ENCODE results near the gene FAF2.
"Not testable (repeated sequence)": the region's sequence is repeated elsewhere in the genome, so short reads cannot be mapped to it uniquely, and the experiment has no call there.

The FAF2 gene

DNA sequence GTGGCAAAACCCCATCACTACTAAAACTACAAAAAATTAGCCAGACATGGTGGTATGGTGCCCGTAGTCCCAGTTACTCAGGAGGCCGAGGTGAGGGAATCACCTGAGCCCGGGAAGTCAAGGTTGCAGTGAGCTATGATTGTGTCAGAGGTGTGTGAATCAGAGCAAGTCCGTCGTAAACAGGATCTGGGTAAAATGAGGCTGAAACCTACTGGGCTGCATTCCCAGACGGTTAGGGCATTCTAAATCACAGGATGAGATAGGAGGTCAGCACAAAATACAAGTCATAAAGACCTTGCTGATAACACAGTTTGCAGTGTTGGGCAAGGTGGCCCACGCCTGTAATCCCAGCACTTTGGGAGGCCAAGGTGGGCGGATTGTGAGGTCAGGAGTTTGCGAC, 29.9 kb upstream of the FAF2 start:
- DNase-seq (ENCODE audit: low read depth): no peak

DNA sequence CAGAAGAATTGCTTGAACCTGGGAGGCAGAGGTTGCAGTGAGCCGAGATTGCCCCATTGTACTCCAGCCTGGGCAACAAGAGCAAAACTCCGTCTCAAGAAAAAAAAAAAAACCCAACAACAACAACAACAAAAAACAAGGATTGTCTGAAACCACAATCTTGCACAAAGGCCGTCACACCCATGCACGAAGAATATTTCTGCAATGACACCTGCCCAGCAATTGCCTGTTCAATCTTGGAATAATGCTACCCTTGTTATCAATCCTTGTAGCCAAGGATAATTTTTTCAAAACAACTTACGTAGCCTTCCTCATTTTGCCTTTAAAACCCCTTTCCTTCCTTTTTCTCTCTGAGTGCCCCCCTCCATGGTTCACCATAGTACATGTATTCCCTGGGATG, 28.1 kb upstream of the FAF2 start:
- no peak for DNase-seq (ENCODE audit: low read depth)

DNA sequence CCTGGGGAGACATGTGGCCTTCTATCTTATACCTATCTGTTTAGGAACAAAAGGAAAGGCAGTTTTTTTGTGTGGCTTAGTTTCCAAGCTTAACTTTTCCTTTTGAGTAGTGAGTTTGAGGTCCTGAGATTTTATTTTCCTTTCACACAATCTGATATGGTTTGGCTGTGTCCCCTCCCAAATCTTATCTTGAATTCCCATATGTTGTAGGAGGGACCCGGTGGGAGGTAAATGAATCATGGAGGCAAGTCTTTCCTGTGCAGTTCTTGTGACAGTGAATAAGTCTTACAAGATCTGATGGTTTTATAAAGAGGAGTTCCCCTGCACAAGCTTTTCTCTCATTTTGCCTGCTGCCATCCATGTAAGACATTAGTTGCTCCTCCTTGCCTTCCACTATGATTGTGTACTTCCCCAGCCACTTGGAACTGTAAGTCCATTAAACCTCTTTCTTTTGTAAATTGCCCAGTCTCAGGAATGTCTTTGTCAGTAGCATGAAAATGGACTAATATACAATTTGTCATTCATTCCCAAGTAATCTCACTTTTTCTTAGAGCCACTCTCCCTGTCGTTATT, 27.1 kb upstream of the FAF2 start:
- DNase-seq (ENCODE audit: low read depth): no peak

DNA sequence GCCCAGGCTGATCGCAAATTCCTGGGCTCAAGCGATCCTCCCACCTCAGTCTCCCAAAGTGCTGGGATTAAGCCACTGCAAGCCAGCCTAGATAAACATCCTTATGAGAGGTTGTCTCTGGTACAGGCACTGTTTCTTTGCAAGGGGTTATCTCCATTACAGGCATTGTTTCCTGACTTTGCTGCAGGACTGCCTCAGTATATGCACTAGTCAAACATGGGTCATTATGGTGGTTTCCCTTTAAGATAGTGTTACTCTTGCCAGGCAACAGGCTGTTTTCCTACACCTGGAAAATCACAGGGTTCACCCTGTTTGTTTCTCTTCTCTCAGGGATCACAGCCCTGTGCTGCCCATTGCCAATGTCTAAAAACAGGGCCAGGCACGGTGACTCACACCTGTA, 24.0 kb upstream of the FAF2 start:
- no peak for DNase-seq (ENCODE audit: low read depth)

DNA sequence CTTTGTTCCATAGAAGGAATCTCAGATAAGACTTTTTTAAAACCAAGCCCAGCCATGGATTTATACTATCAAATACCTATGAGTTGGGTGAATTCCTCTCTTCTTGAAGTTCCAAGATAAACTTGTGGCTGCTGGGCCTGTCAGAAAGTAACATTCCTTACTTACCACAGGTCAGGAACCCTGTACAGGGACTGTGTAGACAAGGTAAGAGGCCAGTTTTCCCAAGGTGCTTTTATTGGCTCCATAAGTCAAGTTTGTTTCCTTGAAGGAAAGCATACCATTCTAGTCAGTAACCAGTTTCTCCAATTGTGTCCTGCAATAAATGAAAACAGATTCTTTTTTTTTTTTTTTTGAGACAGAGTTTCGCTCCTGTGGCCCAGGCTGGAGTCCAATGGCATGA, 23.0 kb upstream of the FAF2 start:
- DNase-seq (ENCODE audit: low read depth): no peak

DNA sequence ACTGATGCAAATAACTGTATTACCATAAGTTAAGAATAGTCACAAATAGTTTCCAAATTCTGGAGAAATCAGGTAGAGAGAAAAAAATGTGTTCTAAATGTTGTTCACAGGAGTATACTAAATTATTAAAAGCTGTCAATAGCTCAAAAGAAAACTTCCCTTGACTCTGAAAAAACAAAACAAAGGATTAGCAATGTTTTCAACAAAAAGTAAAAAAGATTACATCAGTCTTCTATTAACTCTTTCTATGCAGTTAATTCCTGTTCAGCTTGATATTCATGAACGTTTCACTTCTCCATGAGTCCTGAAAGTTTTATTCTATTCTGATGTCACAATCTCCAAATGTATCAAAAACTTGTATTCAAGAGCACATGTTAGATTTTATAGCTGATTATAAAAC, 22.4 kb upstream of the FAF2 start:
- DNase-seq (ENCODE audit: low read depth): no peak

DNA sequence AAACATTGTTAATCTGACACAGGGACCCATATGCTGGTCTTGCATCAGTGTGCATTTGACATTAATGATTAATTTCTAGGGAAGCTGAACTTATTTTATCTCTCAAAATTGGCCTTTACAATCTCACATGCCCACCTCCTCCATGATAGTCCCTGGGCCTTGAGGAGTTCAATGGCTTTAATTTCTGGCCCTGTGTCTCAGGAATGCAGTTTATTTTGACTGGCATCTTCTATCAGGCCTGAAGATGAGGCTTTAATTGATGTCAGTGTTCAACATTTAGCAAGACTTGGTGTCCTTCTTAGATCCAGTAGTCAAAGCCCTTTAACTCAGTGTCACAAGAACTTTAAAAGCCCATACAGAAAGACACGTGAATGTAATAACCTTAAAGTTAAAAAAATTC, 21.3 kb upstream of the FAF2 start:
- no peak for DNase-seq (ENCODE audit: low read depth)

DNA sequence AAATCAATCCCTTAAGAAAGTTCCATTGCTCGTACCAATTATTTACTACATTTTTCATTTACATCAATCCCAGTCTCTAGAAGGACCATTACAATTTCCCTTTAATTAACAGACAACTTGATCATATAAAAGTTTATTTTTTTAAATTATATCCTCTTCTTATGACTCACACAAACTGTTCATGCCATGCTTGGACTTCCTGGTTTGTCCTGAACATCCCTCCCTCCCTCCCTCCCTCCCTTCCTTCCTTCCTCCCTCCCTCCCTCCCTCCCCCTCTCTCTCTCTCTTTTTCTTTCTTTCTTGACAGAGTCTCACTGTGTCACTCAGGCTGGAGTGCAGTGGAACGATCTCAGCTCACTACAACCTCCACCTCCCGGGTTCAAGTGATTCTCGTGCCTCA, 20.2 kb upstream of the FAF2 start:
- no peak for DNase-seq (ENCODE audit: low read depth)

DNA sequence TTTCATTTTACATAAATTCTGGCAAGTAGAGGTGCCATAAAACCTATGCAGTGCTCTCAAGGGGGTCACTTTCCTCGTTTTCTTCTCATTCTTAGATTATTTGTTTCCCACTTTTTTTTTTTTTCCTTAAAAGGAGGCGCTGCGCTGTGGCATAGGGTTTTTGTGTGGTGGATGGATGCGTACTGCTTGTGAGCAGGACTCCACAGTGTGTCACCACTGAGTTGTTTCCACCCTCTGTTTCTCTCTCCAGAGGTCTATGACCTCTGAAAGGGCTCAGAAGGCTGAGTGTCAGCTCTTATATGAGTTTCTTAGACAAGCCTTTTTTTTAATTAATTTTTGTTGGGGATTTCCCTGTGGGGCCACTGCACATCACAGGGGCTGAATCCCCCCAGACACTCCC, 18.2 kb upstream of the FAF2 start:
- no peak for DNase-seq (ENCODE audit: low read depth)

DNA sequence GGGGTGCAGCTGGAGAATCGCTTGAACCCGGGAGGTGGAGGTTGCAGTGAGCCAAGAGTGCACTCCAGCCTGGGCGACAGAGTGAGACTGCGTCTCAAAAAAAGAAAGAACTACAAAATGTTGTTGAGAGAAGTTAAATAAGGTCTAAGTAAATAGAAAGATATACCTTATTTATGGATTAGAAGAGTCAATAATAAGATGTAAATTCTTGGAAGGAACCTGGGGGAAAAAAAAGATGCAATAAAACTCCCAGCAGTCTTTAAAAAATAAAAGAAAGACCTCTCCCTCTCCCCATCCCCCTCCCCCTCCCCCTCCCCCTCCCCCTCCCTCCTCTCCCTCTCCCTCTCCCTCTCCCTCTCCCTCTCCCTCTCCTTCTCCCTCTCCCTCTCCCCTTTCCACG, 15.5 kb upstream of the FAF2 start:
- no peak for DNase-seq (ENCODE audit: low read depth)

DNA sequence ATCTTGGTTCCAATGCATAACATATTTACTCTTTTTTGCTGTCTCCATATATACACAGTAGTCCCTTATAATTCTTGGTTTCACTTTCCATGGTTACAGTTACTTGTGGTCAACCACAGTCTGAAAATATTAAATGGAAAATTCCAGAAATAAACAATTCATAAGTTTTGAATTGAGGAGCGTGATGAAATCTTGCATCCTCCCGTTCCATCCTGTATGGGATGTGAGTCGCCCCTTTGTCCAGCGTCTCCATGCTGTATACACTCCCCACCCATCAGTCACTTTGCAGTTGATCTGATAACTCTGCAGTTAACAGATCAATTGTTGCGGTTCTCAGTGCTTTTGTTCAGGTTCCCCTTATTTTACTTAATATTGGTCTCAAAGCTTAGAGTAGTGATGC, 11.5 kb upstream of the FAF2 start:
- no peak for DNase-seq (ENCODE audit: low read depth)

DNA sequence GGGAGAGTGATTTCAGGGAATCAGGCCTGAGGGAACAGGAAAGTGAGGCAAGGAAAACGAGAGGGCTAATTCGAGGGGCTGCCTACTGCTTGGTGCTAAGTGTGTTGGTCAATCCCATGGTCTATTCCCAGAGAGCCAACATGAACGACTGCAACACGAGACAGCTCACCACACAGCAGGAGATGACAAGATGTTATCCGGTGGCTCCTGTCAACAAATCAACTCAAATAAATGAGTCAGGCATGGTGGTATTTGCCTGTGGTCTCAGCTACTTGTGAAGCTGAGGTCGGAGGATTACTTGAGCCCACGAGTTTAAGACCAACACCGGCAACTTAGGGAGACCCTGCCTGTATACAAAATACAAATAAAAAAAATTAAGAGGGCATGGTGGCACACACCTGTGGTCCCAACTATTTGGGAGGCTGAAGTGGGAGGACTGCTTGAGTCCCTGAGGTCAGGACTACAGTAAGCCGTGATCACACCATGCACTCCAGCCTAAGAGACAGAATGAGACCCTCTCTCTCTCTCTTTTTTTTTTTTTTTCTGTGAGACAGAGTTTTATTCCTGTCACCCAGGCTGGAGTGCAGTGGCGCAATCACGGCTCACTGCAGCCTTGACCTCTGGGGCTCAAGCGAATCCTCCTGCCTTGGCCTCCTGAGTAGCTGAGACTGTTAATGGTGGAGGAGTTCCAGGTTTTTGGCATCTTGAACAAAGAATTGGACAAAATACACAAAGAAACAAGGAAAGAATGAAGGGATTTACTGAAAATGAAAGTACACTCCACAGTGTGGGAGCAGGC, 9.0 kb upstream of the FAF2 start:
- no peak for DNase-seq (ENCODE audit: low read depth)

DNA sequence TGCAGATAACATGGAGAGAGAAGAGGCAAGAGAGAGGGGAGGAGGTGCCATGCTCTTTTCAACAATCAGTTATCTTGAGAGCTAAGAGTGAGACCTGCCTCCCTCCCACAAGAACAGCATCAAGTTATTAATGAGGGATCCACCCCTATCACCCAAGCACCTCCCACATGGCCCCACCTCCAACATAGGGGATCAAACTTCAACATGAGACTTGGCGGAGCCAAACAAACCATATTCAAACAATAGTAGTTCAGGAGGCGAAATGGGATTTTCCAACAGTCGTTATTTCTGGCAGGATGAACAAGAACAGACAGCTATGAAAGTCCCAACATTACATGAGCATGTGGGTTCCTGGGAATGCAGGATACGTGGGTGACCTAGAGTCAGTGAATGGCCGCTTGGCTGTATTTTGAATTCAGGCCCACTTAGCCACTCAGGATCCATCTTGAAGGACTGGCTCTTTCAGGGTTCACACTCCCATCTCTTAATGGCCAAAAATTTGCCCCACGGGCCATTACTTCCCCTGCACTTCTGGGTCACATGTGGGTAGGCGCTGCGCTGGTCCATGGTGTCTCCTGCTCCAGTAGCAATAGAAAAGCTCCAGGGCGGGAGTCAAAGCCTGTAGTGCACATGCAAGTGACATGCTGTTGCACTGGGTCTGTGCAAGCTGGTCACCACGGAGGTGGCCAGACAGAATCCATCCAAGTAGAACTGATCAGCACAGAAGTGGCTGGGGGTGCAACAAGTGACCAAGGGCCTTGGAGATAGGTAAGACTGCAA, 7.1 kb upstream of the FAF2 start:
- no peak for DNase-seq (ENCODE audit: low read depth)

DNA sequence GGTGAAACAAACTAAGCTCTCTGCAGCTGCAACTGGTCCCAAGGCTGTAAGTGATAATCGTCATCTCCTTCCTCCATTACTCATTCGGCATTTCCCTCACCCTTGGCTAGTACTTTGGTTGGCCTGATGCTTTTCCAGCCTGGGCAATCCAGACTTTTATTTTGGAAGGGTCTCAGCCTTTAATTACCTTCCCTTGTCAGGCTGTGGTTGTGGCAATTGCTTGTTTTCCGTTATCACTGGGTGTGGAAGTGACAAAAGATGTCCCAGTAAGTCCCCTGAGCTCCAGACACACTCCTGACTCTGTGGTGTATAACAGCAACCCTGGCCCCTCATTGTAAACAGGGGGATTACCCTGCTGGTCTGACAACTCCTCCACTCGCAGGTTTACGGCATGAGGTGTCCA, 6.3 kb upstream of the FAF2 start:
- DNase-seq (ENCODE audit: low read depth): no peak

DNA sequence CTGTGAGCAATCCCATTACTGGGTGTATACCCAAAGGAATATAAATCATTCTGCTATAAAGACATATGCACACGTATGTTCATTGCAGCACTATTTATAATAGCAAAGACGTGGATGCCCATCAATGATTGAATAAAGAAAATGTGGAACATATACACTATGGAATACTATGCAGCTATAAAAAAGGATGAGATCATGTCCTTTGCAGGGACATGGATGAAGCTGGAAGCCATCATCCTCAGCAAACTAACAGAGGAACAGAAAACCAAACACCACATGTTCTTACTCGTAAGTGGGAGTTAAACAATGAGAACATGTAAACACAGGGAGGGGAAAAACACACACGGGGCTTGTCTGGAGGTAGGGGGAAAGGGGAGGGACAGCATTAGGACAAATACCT, 5.3 kb upstream of the FAF2 start:
- DNase-seq (ENCODE audit: low read depth): not testable (repeated sequence)

DNA sequence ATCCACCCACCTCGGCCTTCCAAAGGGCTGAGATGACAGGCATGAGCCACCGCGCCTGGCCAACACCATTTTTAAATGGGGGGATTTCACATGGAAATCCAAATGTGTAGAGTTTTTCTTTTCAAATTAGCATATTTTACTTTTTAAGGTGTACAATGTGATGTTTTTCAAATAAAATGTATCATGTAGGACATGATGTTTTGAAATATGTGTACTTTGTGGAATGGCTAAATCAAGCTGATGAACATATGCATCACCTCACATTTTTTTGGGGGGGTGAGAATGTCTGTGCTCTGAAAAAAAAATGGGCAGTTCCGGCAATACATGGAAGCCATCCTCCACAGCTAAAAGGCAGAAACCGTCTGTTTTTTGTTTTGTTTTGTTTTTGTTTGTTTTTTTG, 3.4 kb upstream of the FAF2 start:
- DNase-seq (ENCODE audit: low read depth): no peak

DNA sequence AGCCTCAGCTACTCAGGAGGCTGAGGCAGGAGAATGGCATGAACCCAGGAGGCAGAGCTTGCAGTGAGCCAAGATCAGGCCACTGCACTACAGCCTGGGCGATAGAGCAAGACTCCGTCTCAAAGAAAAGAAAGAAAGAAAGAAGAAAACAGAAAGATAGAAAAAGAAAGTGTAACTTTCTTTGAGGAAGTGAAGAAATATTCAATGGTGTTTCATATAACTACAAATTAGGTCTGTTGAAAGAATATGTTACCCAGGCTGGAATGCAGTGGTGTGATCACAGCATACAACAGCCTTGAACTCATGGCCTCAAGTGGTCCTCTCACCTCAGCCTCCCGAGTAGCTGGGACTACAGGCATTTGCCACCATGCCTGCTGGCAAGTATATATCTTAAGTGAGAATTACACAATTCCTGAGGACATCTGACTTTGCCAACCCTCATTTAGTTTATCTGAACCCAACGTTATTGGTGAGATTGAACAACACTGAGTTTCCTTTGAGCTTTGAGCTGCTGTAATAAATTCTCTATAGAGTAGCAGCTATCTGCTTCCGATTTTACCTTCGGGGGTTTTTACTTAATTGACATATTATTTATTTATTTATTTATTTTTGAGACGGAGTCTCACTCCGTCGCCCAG, 2.0 kb upstream of the FAF2 start:
- DNase-seq (ENCODE audit: low read depth): no peak

DNA sequence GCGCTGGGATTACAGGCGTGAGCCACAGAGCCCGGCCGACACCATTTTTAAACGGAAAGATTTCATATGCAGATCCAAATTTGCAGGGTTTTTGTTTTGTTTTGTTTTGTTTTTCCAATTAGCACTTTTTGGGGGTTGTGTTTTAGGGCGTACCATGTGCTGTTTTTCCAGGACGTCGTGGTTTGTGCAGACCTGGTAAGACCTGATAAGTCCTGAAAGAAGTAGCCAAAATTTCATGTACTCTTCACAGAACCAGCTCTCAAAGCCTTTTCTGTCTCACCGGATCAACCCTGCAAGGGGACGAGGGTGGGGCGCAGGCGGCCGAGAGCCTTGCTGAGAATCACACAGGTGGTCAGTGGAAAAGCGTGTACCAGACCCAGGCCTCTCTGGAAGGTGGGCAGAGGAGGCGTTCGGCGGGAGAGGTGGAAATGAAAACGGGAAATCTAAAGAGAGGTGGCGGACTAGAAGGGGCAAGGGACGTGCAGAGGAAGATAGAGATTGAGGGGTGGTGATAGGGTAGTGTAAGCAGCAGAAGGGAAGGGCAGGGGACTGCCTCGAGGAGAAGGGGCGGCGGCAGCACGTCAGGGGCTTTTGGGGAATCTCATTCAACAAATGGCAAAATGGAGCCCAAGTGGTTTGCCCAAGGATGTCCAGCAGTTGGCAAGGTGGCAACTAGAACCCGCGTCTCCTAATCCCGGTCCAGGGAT, 1.1 kb upstream of the FAF2 start:
- no peak for DNase-seq (ENCODE audit: low read depth)

DNA sequence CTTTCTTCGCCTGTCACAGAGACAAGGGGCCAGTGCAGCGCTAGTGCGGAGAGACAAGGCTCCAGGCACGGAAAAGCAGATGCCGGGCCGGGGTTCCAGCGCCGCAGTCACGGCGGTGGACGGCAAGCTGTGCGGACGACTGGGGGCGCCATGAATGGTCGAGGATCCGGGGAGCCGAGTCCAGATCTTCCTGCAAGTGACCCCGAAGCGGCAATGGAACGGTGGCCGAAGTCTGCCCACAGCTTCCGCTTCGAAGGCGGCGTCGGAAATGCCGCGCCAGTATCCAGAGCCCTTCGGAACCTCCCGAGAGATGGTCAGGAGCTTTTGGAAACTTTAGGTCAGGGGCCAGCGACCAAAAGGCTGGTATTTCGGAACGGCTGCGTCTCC, 601 bp upstream of the FAF2 start:
- DNase-seq (ENCODE audit: low read depth): peak; percentile 5

DNA sequence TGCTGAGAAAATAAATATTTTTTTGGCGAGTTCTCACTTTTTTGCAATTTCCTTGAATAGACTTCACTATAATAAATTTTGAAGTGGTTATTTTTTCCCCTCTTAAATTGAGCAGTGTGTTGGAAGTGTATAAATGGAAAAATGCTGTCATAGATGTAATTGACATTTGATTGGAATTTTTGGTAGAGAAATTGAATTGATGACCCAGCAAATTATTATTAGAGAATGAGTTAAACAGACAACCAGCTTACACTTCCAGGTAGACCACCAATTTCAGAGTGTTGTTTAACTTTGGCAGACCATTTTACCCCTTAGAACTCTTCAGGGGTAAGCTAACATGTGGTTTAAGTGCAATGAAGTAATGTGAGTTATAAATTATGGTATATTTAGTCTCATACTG, 1.9 kb downstream of the FAF2 start:
- DNase-seq (ENCODE audit: low read depth): no peak

DNA sequence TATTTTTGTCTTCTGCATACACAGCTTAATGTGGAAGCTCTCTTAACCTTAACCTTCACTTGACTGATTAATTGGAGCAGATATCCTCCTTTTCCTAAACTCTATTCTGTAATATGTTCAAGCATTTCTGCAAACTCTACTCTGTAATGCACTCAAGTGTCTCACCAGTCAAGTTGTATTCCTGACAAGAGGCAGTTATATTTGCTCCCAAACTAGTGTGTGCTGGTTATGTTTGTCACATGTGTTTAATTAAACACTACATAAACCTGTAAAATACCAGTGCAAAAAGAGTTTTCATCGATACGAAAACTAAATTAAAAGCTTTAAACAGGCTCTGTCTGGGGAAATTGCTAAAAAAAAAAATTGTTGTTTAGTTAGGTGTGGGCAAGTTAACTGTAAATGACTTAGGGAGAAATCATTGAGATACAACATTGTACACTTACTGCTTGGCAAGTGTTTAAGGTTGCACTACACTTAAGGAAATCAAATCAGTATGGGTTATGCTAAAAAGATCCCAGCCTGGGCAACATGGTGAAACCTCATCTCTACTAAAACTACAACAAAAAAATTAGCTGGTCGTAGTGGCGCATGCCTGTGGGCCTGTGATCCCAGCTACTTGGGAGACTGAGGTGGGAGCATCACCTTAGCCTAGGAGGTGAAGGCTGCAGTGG, 6.7 kb downstream of the FAF2 start:
- DNase-seq (ENCODE audit: low read depth): no peak
